Caco-2 (cell line): ENCODE results near the gene SYMPK. TPM values are rescaled to one million over a fixed set of nuclear protein-coding genes. Genes with fewer than 3 reads are reported as not detected.

Experiments
- BruUV-seq: library from RNA; stranded (reverse); fragments of 400-500 nt; replicated peaks from 2 replicates; lab custom pipeline; 2021; lab: Mats Ljungman, UMichigan
- CTCF ChIA-PET: fragments of 300-600 bp; sonication (Branson Sonifier 250); formaldehyde crosslinking; loops from one replicate; lab custom pipeline; 2022; ENCODE audit warnings: antibody characterized with exemption; lab: Charles Lee
- POLR2A ChIA-PET: fragments of 300-600 bp; sonication (Branson Sonifier 250); formaldehyde crosslinking; loops from one replicate; lab custom pipeline; 2022; ENCODE audit warnings: antibody characterized with exemption; lab: Charles Lee
- DNase-seq, 2 experiments: peaks; one replicate each; pipeline versions ENCODE4 v3.0.0 to v3.0.0-alpha.2; 2020 to 2022
- H3K27me3 ChIP-seq: replicated peaks from 2 replicates; pipeline ENCODE4 v1.6.0; 2011; ENCODE audit warnings: low read length; ENCODE audit not compliant: control insufficient read depth, insufficient read depth
- H3K36me3 ChIP-seq: 2 replicates; pipeline ENCODE4 v1.5.1; 2011; ENCODE audit warnings: low read length; ENCODE audit not compliant: control insufficient read depth, insufficient read depth
- H3K4me1 ChIP-seq: fragments of 250-450 bp; sonication (Bioruptor Pico); 2 replicates; pipeline ENCODE4 v1.5.1; 2020; ENCODE audit warnings: mild to moderate bottlenecking
- H3K4me3 ChIP-seq: 2 replicates; pipeline ENCODE4 v1.5.1; 2011; ENCODE audit warnings: low read depth, mild to moderate bottlenecking, control low read depth, low read length
- H3K9me3 ChIP-seq: fragments of 250-450 bp; sonication (Bioruptor Pico); 2 replicates; pipeline ENCODE4 v1.5.1; 2020; ENCODE audit warnings: mild to moderate bottlenecking, moderate library complexity
- H3K27ac Mint-ChIP-seq: one replicate; pipeline ENCODE4 v1.8.0; 2022; ENCODE audit warnings: mixed read lengths; ENCODE audit not compliant: unreplicated experiment
- H3K27me3 Mint-ChIP-seq: one replicate; pipeline ENCODE4 v1.8.0; 2022; ENCODE audit warnings: mixed read lengths; ENCODE audit not compliant: insufficient read depth, unreplicated experiment
- H3K36me3 Mint-ChIP-seq: one replicate; pipeline ENCODE4 v1.8.0; 2022; ENCODE audit warnings: mild to moderate bottlenecking, mixed read lengths; ENCODE audit not compliant: insufficient read depth, unreplicated experiment
- H3K4me1 Mint-ChIP-seq: one replicate; pipeline ENCODE4 v1.8.0; 2022; ENCODE audit warnings: low read depth, mixed read lengths; ENCODE audit not compliant: unreplicated experiment
- H3K4me3 Mint-ChIP-seq: one replicate; pipeline ENCODE4 v1.8.0; 2022; ENCODE audit warnings: mild to moderate bottlenecking, moderate library complexity, mixed read lengths; ENCODE audit not compliant: unreplicated experiment
- H3K9me3 Mint-ChIP-seq: one replicate; pipeline ENCODE4 v1.8.0; 2022; ENCODE audit warnings: mixed read lengths; ENCODE audit not compliant: unreplicated experiment
- intact Hi-C: fragments of 100-400 bp; cut with micrococcal nuclease; formaldehyde crosslinking; loops from one replicate; pipeline ENCODE4 v1.10.0; 2022; ENCODE audit not compliant: unreplicated experiment
- total RNA-seq: library from RNA; stranded (reverse); gene quantifications from 2 replicates; pipeline ENCODE4 v1.2.3, GENCODE V29; 2022
- TF ChIP-seq, protein P1 (sequence below), 2 experiments: fragments of 200-600 bp in 1 of 2; IDR thresholded peaks; 1 replicate in 1 of 2; 2 replicates in 1 of 2; pipeline versions ENCODE4 v1.5.1 to v1.8.0; 2011 to 2022; ENCODE audit warnings: antibody characterized with exemption in 1 of 2, control low read depth in 1 of 2, inconsistent platforms in 1 of 2, low read depth in 1 of 2, low read length in 1 of 2, mild to moderate bottlenecking in 1 of 2, moderate library complexity in 1 of 2; ENCODE audit not compliant: insufficient read depth in 1 of 2, severe bottlenecking in 1 of 2, unreplicated experiment in 1 of 2

The SYMPK gene
- total RNA-seq, 1 experiment from 2014 or later: 81.8 TPM

DNA sequence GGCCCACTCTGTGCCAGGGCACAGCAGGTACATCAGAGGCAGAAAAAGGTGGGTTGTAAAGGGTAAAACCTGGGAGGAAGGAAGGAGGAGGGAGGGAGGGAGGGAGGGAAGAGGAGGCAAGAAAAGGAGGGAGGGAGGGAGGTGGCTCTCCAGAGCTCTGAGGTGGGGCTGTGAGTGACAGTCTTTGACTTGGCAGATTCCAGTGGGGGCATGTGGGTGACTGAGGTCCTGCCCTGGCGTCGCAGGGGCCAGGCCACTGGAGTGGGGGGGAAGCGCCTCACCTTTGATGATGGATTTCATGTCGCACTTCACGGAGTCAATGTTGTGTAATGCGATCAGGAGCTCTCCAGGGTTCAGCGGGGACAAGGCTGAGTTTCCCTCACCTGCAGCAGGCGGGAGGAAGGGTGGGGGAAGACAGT is 41.8 kb downstream of the SYMPK start:
- no peaks in the 10 kb centered on the region for H3K9me3 Mint-ChIP-seq
- H3K4me3 ChIP-seq: no peak overlapping the region
- no TSS peak for BruUV-seq
- intact Hi-C loops: no loop called here
- peaks cover 14% of the 10 kb centered on the region for H3K4me1 Mint-ChIP-seq
- no peaks in the 10 kb centered on the region for H3K27me3 ChIP-seq
- no peak overlapping the region for H3K4me3 Mint-ChIP-seq
- H3K36me3 ChIP-seq: peaks cover 4% of the 10 kb centered on the region
- POLR2A ChIA-PET: no interaction called here
- TF ChIP-seq, protein P1, sequence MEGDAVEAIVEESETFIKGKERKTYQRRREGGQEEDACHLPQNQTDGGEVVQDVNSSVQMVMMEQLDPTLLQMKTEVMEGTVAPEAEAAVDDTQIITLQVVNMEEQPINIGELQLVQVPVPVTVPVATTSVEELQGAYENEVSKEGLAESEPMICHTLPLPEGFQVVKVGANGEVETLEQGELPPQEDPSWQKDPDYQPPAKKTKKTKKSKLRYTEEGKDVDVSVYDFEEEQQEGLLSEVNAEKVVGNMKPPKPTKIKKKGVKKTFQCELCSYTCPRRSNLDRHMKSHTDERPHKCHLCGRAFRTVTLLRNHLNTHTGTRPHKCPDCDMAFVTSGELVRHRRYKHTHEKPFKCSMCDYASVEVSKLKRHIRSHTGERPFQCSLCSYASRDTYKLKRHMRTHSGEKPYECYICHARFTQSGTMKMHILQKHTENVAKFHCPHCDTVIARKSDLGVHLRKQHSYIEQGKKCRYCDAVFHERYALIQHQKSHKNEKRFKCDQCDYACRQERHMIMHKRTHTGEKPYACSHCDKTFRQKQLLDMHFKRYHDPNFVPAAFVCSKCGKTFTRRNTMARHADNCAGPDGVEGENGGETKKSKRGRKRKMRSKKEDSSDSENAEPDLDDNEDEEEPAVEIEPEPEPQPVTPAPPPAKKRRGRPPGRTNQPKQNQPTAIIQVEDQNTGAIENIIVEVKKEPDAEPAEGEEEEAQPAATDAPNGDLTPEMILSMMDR (IDR thresholded peaks at IDR 0.05; ENCODE audit: insufficient read depth in 1 of 2, low read depth in 1 of 2, low read length in 1 of 2, severe bottlenecking in 1 of 2, unreplicated experiment in 1 of 2): no peak
- no peaks in the 10 kb centered on the region for H3K9me3 ChIP-seq
- CTCF ChIA-PET: interaction anchor here (0.6 kb wide), 1 partner anchor 221 kb away, joined by 7 read pairs; no protein-coding TSS in a partner anchor
- H3K36me3 Mint-ChIP-seq: peaks cover 71% of the 10 kb centered on the region
- no peak overlapping the region for H3K27ac Mint-ChIP-seq
- H3K4me1 ChIP-seq: peaks cover 6% of the 10 kb centered on the region; the same call in 1 of the 2 replicates
- no peaks in the 10 kb centered on the region for H3K27me3 Mint-ChIP-seq
- no peak for DNase-seq

DNA sequence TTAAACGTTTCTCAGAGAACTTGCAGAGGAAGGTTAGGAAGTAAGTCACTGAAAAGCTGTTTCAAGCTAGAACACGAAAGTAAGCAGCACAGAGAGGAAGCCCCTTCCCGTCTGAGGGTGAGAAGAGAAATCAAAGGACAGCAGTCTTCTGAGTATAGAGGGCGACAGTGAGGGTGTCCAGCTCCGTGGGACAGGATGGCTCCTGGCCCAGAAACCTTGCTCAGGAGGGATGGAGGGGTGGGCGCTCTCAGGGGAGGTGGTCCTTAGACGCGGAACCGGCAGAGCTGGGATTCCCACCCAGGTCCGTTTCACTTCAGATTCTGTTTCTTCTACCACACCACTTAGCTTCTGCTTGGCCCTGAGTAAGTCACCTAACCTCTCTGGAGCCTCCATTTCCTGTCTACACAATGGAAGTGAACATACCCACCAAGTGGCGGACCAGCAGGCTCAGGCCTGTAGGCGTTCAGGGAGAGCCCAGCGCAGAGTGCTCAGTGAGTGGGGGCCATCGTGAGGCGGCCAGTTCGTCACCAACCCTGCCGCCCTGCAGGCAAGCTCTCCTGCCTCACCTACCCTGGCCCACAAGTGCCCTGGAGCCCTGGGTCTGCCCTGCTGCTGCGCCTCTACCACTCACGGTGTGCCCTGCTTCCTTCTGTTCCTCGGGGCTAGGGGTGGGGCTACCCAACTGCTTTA is 42.4 kb downstream of the SYMPK start:
- CTCF ChIA-PET: interaction anchor here (0.6 kb wide), 1 partner anchor 50 kb away, joined by 3 read pairs; no protein-coding TSS in a partner anchor
- Histone ChIP-seq H3K27me3 (no peaks in the 10 kb centered on the region), H3K4me3 (no peak overlapping the region), H3K36me3 (peaks cover 4% of the 10 kb centered on the region), H3K9me3 (no peaks in the 10 kb centered on the region), H3K4me1 (peaks cover 6% of the 10 kb centered on the region; the same call in 1 of the 2 replicates)
- no peaks in the 10 kb centered on the region for H3K9me3 Mint-ChIP-seq
- no TSS peak for BruUV-seq
- POLR2A ChIA-PET: no interaction called here
- H3K4me1 Mint-ChIP-seq: peaks cover 14% of the 10 kb centered on the region
- H3K27ac Mint-ChIP-seq: no peak overlapping the region
- H3K4me3 Mint-ChIP-seq: no peak overlapping the region
- intact Hi-C loops: no loop called here
- TF ChIP-seq, protein P1 (IDR thresholded peaks at IDR 0.05; ENCODE audit: insufficient read depth in 1 of 2, low read depth in 1 of 2, low read length in 1 of 2, severe bottlenecking in 1 of 2, unreplicated experiment in 1 of 2): no peak
- no peak for DNase-seq
- H3K27me3 Mint-ChIP-seq: no peaks in the 10 kb centered on the region
- H3K36me3 Mint-ChIP-seq: peaks cover 69% of the 10 kb centered on the region

DNA sequence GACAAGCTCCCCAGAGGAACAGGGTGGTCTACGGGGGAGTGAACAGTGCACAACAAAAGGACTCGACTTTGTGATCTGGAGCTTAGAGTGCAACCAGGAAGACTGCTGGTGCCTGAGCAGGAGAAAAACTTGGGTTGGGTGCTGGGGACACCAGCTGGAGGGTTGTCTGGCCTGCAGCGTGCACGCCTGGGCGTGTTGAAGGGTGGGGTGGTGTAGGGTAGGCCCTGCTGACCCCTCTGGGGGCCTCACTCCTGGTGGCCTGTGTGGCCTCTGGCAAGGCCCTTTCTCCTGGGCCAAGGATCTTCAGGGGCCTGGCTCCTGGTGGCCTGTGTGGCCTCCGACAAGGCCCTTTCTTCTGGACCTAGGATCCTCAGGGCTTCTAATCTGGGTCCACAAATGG is 43.2 kb downstream of the SYMPK start:
- Mint-ChIP-seq H3K4me1 (peaks cover 14% of the 10 kb centered on the region), H3K27me3 (no peaks in the 10 kb centered on the region), H3K4me3 (no peak overlapping the region), H3K9me3 (no peaks in the 10 kb centered on the region), H3K27ac (peak overlapping the region; percentile 80), H3K36me3 (peaks cover 72% of the 10 kb centered on the region)
- no TSS peak for BruUV-seq
- H3K27me3 ChIP-seq: no peaks in the 10 kb centered on the region
- POLR2A ChIA-PET: no interaction called here
- H3K4me3 ChIP-seq: no peak overlapping the region
- CTCF ChIA-PET: no interaction called here
- peaks cover 4% of the 10 kb centered on the region for H3K36me3 ChIP-seq
- DNase-seq: no peak
- intact Hi-C loops: loop anchor here (10.0 kb wide), 1 partner anchor 195 kb away; no protein-coding TSS in a partner anchor
- TF ChIP-seq, protein P1 (IDR thresholded peaks at IDR 0.05; ENCODE audit: insufficient read depth in 1 of 2, low read depth in 1 of 2, low read length in 1 of 2, severe bottlenecking in 1 of 2, unreplicated experiment in 1 of 2): no peak
- no peaks in the 10 kb centered on the region for H3K9me3 ChIP-seq
- H3K4me1 ChIP-seq: peaks cover 6% of the 10 kb centered on the region; the same call in 1 of the 2 replicates
